WTC11 (cell line): ENCODE results near the gene TRAPPC14. TPM values are rescaled to one million over a fixed set of nuclear protein-coding genes. Genes with fewer than 3 reads are reported as not detected.

Source experiments
- ATAC-seq: fragments of 200-7000 bp; cut with Tn5 transposase; 2 replicates; pipeline ENCODE4 v1.10.0; 2021; ENCODE audit warnings: mild to moderate bottlenecking, moderate library complexity
- CTCF ChIA-PET: fragments of 300-600 bp; sonication (Branson Sonifier 250); formaldehyde crosslinking; loops from one replicate; lab custom pipeline; 2021; ENCODE audit warnings: antibody characterized with exemption; lab: Charles Lee
- POLR2A ChIA-PET: fragments of 350-600 bp; sonication (Branson Sonifier 250); formaldehyde crosslinking; loops from one replicate; lab custom pipeline; 2021; ENCODE audit warnings: antibody characterized with exemption; lab: Charles Lee
- DNase-seq: peaks from one replicate; pipeline ENCODE4 v3.0.0; 2021; ENCODE audit warnings: low spot score
- H3K27ac Mint-ChIP-seq: 2 replicates; pipeline ENCODE4 v1.8.0; 2021; ENCODE audit warnings: mixed read lengths
- H3K27me3 Mint-ChIP-seq: 2 replicates; pipeline ENCODE4 v1.8.0; 2021; ENCODE audit warnings: low read depth, mild to moderate bottlenecking, moderate library complexity, mixed read lengths
- H3K36me3 Mint-ChIP-seq: 2 replicates; pipeline ENCODE4 v1.8.0; 2021; ENCODE audit warnings: mixed read lengths
- H3K4me1 Mint-ChIP-seq: 2 replicates; pipeline ENCODE4 v1.8.0; 2022; ENCODE audit warnings: mixed read lengths
- H3K4me3 Mint-ChIP-seq: 2 replicates; pipeline ENCODE4 v1.8.0; 2021; ENCODE audit warnings: mild to moderate bottlenecking, moderate library complexity, mixed read lengths
- H3K9me3 Mint-ChIP-seq: 2 replicates; pipeline ENCODE4 v1.8.0; 2021; ENCODE audit warnings: mixed read lengths
- ATF6 ChIP-seq: sonication (generic); formaldehyde crosslinking; IDR thresholded peaks from 2 replicates; pipeline ENCODE4 v1.8.1; 2023; ENCODE audit warnings: mild to moderate bottlenecking, missing genetic modification reagents
- CTCF ChIP-seq: fragments of 200-600 bp; IDR thresholded peaks from 2 replicates; pipeline ENCODE4 v1.8.0; 2022; ENCODE audit warnings: antibody characterized with exemption
- ELF4 ChIP-seq: sonication (generic); formaldehyde crosslinking; IDR thresholded peaks from 2 replicates; pipeline ENCODE4 v1.8.1; 2022; ENCODE audit warnings: low read depth, mild to moderate bottlenecking, moderate library complexity, missing genetic modification reagents
- FOXJ3 ChIP-seq: sonication (generic); formaldehyde crosslinking; IDR thresholded peaks from 2 replicates; pipeline ENCODE4 v1.9.0; 2021; ENCODE audit warnings: missing genetic modification reagents, mild to moderate bottlenecking, borderline replicate concordance
- HMGA2 ChIP-seq: fragments of 250-450 bp; sonication (Bioruptor Pico); IDR thresholded peaks from 2 replicates; pipeline ENCODE4 v1.4.0; 2021; ENCODE audit warnings: mild to moderate bottlenecking, moderate library complexity
- JAZF1 ChIP-seq: fragments of 250-450 bp; sonication (Bioruptor Pico); IDR thresholded peaks from 2 replicates; pipeline ENCODE4 v1.9.0; 2021; ENCODE audit warnings: moderate library complexity, mild to moderate bottlenecking, inconsistent platforms
- JUN ChIP-seq: sonication (generic); formaldehyde crosslinking; IDR thresholded peaks from 2 replicates; pipeline ENCODE4 v1.8.0; 2023; ENCODE audit warnings: mild to moderate bottlenecking, missing genetic modification reagents
- MYBL2 ChIP-seq: sonication (generic); formaldehyde crosslinking; IDR thresholded peaks from 2 replicates; pipeline ENCODE4 v1.8.1; 2023; ENCODE audit warnings: mild to moderate bottlenecking, moderate library complexity, missing genetic modification reagents
- OVOL2 ChIP-seq: fragments of 250-450 bp; sonication (Bioruptor Pico); IDR thresholded peaks from 2 replicates; pipeline ENCODE4 v1.9.0; 2021; ENCODE audit warnings: mild to moderate bottlenecking, borderline replicate concordance
- PREB ChIP-seq: sonication (generic); formaldehyde crosslinking; IDR thresholded peaks from 2 replicates; pipeline ENCODE4 v1.8.1; 2022; ENCODE audit warnings: mild to moderate bottlenecking, missing genetic modification reagents, moderate library complexity, borderline replicate concordance
- RELA ChIP-seq: sonication (generic); formaldehyde crosslinking; IDR thresholded peaks from 2 replicates; pipeline ENCODE4 v1.8.1; 2022; ENCODE audit warnings: missing genetic modification reagents, mild to moderate bottlenecking, borderline replicate concordance
- SMAD4 ChIP-seq: sonication (generic); formaldehyde crosslinking; IDR thresholded peaks from 2 replicates; pipeline ENCODE4 v1.8.0; 2022; ENCODE audit warnings: mild to moderate bottlenecking, missing genetic modification reagents
- ZBTB21 ChIP-seq: sonication (generic); formaldehyde crosslinking; IDR thresholded peaks from 2 replicates; pipeline ENCODE4 v1.8.1; 2023; ENCODE audit warnings: mild to moderate bottlenecking, missing genetic modification reagents, borderline replicate concordance
- ZBTB43 ChIP-seq: sonication (generic); formaldehyde crosslinking; IDR thresholded peaks from 2 replicates; pipeline ENCODE4 v1.8.1; 2023; ENCODE audit warnings: mild to moderate bottlenecking, missing genetic modification reagents
- ZNF263 ChIP-seq: sonication (generic); formaldehyde crosslinking; IDR thresholded peaks from 2 replicates; pipeline ENCODE4 v1.8.1; 2022; ENCODE audit warnings: low read depth, mild to moderate bottlenecking, moderate library complexity, missing genetic modification reagents
- ZNF317 ChIP-seq: sonication (generic); formaldehyde crosslinking; IDR thresholded peaks from 2 replicates; pipeline ENCODE4 v1.8.1; 2023; ENCODE audit warnings: low read depth, mild to moderate bottlenecking, moderate library complexity, missing genetic modification reagents, borderline replicate concordance
- ZNF423 ChIP-seq: fragments of 250-450 bp; sonication (Bioruptor Pico); IDR thresholded peaks from 2 replicates; pipeline ENCODE4 v2.1.2; 2022; ENCODE audit warnings: mild to moderate bottlenecking, moderate library complexity
- ZNF512 ChIP-seq: sonication (generic); formaldehyde crosslinking; IDR thresholded peaks from 2 replicates; pipeline ENCODE4 v1.8.1; 2022; ENCODE audit warnings: missing genetic modification reagents, borderline replicate concordance
- total RNA-seq: library from RNA; stranded (reverse); gene quantifications from 3 replicates; pipeline ENCODE4 v1.2.3, GENCODE V29; 2021

The TRAPPC14 gene
- total RNA-seq, 1 experiment from 2014 or later = 28.0 TPM

GRCh38 chr7:100137851-100138760 lies 20.4 kb downstream of the TRAPPC14 start:
- Mint-ChIP-seq H3K4me3 (no peak overlapping the region), H3K9me3 (no peaks in the 10 kb centered on the region), H3K36me3 (no peaks in the 10 kb centered on the region), H3K27ac (no peak overlapping the region; the same call in 1 of the 2 replicates), H3K27me3 (peaks cover 14% of the 10 kb centered on the region), H3K4me1 (no peaks in the 10 kb centered on the region)
- ChIA-PET CTCF (interaction anchor here (0.7 to 1.5 kb wide), 3 partner anchors 10 to 30 kb away, joined by 3 read pairs; partner anchors contain the start of genes GAL3ST4 and LAMTOR4), POLR2A (interaction anchor here (0.7 kb wide), 2 partner anchors 51 to 115 kb away, joined by 3 read pairs; no protein-coding TSS in a partner anchor)
- DNase-seq = no peak
- no peak for ATAC-seq
- TF ChIP-seq FOXJ3 (CRISPR knock-in tag) (no peak), ZNF317 (CRISPR knock-in tag) (no peak), SMAD4 (CRISPR knock-in tag) (no peak), HMGA2 (CRISPR knock-in tag) (no peak), ZNF423 (no peak), ZNF263 (CRISPR knock-in tag) (no peak), JUN (CRISPR knock-in tag) (no peak), JAZF1 (CRISPR knock-in tag) (no peak)

DNA sequence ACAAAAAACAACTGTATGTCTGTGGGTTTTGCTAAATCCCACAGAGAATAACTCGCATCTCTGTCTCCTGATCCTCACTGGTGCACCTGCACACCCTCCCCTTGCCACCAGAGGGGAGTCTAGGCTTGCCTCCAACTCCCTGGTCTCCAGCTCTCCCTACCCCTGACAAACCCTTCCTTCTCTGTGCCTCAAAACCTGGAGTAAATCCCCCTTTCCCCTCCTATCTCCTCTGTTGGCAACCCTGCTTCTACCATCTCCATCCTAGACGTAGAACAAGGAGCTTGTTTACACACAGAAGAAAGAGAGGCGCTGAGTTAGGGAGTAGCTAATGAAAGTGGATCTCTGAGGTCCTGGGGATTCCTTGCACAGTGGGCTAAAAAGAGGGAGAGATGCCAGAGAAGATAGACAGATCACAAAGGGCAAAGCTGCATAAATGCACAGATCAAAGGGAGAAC lies 25.8 kb downstream of the TRAPPC14 start:
- peaks cover 15% of the 10 kb centered on the region for H3K27me3 Mint-ChIP-seq
- DNase-seq (peak; percentile 74), ATAC-seq (peak; percentile 82)
- no peaks in the 10 kb centered on the region for H3K9me3 Mint-ChIP-seq
- no peak overlapping the region for H3K4me3 Mint-ChIP-seq
- ChIA-PET POLR2A (interaction anchor here (0.6 to 1.0 kb wide), 3 partner anchors 22 to 42 kb away, joined by 3 to 6 read pairs (median 3); partner anchors contain the start of gene AP4M1), CTCF (interaction anchor here (0.6 to 4.9 kb wide), 21 partner anchors 9 to 275 kb away, joined by 3 to 54 read pairs (median 4); partner anchors contain the start of genes AP4M1, GAL3ST4, GPC2 and LAMTOR4)
- peak overlapping the region; percentile 61; the same call in 1 of the 2 replicates for H3K27ac Mint-ChIP-seq
- H3K36me3 Mint-ChIP-seq = no peaks in the 10 kb centered on the region
- peaks cover 7% of the 10 kb centered on the region for H3K4me1 Mint-ChIP-seq
- TF ChIP-seq CTCF = peak; percentile 80
- no peak for TF ChIP-seq ATF6 (CRISPR knock-in tag)

DNA sequence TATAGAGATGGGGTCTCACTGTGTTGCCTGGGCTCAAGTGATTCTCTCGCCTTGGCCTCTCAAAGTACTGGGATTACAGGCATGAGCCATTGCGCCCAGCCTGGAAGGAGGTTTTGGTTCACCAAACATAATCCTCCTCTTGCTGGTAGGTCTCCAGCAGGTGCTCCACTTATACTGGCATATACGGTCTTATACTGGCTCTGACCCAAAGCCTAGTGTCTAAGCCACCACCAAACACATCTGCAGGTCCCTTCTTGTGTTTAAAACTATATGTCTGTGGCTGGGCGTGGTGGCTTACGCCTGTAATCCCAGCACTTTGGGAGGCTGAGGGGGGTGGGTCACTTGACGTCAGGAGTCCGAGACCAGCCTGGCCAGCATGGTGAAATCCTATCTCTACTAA lies 26.4 kb downstream of the TRAPPC14 start:
- H3K27me3 Mint-ChIP-seq = peaks cover 15% of the 10 kb centered on the region
- TF ChIP-seq ZBTB43 = no peak
- no peak for TF ChIP-seq RELA (CRISPR knock-in tag)
- TF ChIP-seq MYBL2 (CRISPR knock-in tag) = no peak
- no peak for TF ChIP-seq PREB
- TF ChIP-seq OVOL2 (CRISPR knock-in tag) = no peak
- TF ChIP-seq ELF4 (CRISPR knock-in tag) = no peak
- no peak for TF ChIP-seq ZNF512
- no peak for TF ChIP-seq ZBTB21 (CRISPR knock-in tag)
- H3K36me3 Mint-ChIP-seq = no peaks in the 10 kb centered on the region
- H3K4me1 Mint-ChIP-seq = peaks cover 7% of the 10 kb centered on the region
- DNase-seq = no peak
- no peak overlapping the region for H3K27ac Mint-ChIP-seq
- no peaks in the 10 kb centered on the region for H3K9me3 Mint-ChIP-seq
- ATAC-seq = no peak
- H3K4me3 Mint-ChIP-seq = no peak overlapping the region
- ChIA-PET POLR2A (interaction anchor here (1.0 kb wide), 2 partner anchors 23 to 30 kb away, joined by 3 to 6 read pairs; partner anchors contain the start of gene AP4M1), CTCF (interaction anchor here (0.8 to 4.9 kb wide), 18 partner anchors 9 to 152 kb away, joined by 3 to 54 read pairs (median 4); partner anchors contain the start of genes AP4M1, GAL3ST4, GPC2 and LAMTOR4)
